ACHN (cell line): ENCODE data around the gene NEURL1.

Source experiments
- DNase-seq: peaks from one replicate; pipeline ENCODE4 v3.0.0-alpha.2; 2015
- in situ Hi-C: cut with HindIII; loops from 2 replicates; pipeline ENCODE4 v1.10.0; 2017; ENCODE audit warnings: low sequenced_read_pairs, low pct_ligation_motif_present, low pct_unique_long_range_greater_than_20kb

The NEURL1 gene

DNA sequence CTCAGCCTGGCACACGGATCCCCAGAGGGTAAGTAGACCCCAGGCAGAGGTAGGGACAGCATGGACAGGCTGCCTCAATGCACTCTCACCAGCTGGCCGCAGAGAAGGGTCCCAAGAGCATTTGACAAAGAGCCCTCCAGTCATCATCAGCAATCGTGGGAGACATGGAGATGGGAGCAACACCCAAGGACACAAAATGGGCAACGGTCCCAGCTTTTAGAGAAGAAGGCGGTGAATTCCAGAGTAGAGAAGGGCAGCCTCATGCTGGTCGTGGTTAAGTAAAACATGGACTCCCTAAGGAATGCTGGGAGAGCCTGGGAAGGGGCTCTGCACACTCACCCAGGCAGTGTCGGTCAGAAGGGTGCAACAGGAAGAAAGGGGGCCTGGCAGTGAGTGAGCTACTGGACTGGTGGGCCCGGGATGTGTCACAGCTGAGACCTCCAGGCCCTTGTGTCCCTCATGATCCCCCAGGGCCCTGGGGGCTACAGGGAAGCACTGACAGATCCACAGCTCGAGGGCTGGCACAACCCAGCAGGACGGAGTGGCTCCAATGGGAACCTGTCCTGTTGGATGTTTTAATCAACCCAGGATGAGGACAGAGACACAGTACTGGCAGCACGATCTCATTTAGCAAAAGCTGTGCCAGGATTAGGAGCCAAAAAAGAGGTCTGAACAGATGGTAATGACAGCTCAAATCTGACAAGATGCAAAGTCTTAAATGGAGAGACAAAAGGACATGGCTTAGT, 147.1 kb downstream of the NEURL1 start:
- no peak for DNase-seq
- in situ Hi-C loops, result no loop called here

DNA sequence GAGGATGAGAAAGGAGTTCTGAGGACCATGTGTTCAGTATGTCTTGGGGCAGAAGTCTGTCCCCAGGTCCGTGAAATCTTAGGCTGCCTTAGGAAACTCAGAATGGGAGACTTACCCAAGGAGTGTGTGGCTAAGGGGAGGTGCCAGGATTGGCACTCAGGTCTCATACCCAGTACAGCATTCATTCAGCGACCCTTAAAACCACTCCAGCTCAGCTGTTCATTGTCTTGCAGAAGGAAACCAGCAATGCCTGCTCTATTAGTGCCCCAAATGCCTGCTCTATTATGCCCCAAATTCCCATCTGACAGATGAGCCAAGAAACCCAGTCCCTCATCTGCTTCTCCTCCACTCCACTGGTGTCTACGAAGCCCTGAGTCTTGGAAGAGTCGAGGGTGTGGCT, 147.8 kb downstream of the NEURL1 start:
- in situ Hi-C loops, result no loop called here
- DNase-seq, result no peak
